ENCODE measurements around the gene SLC49A3. TPM values are rescaled to one million over a fixed set of nuclear protein-coding genes. Genes with fewer than 3 reads are reported as not detected.

The SLC49A3 gene
- total and polyA plus RNA-seq, 2 of the 8 experiments (the other 6 are each of a cell fraction or from before 2014, with no cell fraction given) = 5.0 to 8.8 TPM

DNA sequence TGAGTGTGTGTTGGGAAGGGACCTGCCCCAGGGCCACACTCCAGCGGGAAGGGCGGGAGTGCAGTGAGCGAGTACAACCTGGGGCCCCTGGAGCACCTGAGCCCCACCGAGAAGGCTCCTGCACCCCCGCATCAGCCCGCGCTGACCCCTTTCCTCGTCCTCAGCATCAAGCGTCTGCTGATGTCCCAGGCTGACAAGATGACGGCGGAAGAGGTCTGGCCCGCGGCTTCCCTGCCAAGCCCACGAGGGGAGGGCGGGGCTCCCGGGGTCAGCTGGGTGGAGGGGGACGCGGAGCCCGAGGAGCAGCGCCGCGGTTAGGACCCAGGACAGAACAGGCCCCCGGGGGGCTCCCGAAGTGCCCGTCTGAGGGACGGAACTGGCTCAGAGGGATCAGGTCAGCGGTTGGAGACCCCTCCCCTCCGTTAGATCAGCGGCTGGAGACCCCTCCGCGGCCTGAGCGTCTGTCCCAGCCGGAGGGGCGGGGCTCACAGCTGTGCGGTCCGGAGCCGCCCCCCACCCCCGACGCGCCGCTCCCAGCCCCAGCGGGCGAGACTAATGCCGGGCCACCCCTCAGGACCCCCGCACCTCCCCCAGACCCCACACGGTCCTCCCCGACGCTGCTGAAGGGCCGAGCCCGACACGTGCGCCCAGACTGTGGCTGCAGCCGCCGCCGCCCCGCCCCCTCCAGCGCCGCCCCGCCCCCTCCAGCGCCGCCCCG, 7.9 kb downstream of the SLC49A3 start:
- Histone ChIP-seq H4K20me1 (replicated peaks in 1 of 2; ENCODE audit: control insufficient read depth in 1 of 2, insufficient read depth in 2 of 2, low read length in 2 of 2) (peaks cover 0 to 14% of the 10 kb centered on the region in 2 experiments), H4K91ac (replicated peaks; ENCODE audit: insufficient read length, low read length) (no peak overlapping the region), H3K18ac (ENCODE audit: extremely low read depth, low read length) (no peak overlapping the region; the same call in 1 of the 2 replicates), H3K4me2 (ENCODE audit: insufficient read depth in 1 of 2, low read depth in 2 of 2, low read length in 2 of 2) (peak overlapping the region; percentile 58 to 62), H3K23ac (ENCODE audit: insufficient read length) (no peak overlapping the region), H2AK5ac (ENCODE audit: low read depth, low read length) (no peak overlapping the region), H3K9me3 (ENCODE audit: insufficient read depth in 2 of 2, low read depth in 1 of 2, low read length in 1 of 2) (no peaks in the 10 kb centered on the region), H3K14ac (ENCODE audit: insufficient read length) (no peak overlapping the region), H3K23me2 (ENCODE audit: low read depth, low read length) (no peaks in the 10 kb centered on the region), H3K79me2 (ENCODE audit: control insufficient read depth in 1 of 2, insufficient read depth in 2 of 2, low read length in 2 of 2) (no peaks in the 10 kb centered on the region), H3K56ac (replicated peaks; ENCODE audit: insufficient read length, low read depth, low read length) (no peak overlapping the region), H3K27me3 (replicated peaks in 1 of 4; ENCODE audit: control insufficient read depth in 3 of 4, extremely low read depth in 1 of 4, insufficient read depth in 3 of 4, low read length in 3 of 4) (no peaks in the 10 kb centered on the region; a peak in 2 of 7 replicates), H3K36me3 (ENCODE audit: control insufficient read depth in 2 of 4, insufficient read depth in 4 of 4, low read length in 3 of 4) (no peaks in the 10 kb centered on the region), H3K4ac (replicated peaks; ENCODE audit: insufficient read length, low read depth, low read length) (no peak overlapping the region), H3K27ac (ENCODE audit: low read depth, low read length) (no peak overlapping the region), H3K4me3 (ENCODE audit: extremely low read depth in 1 of 4, insufficient read depth in 2 of 4, low read depth in 3 of 4, low read length in 4 of 4) (peak overlapping the region; percentile 18 to 74 (median 54)), H3K4me1 (replicated peaks in 1 of 4; ENCODE audit: control insufficient read depth in 3 of 4, insufficient read depth in 4 of 4, low read length in 3 of 4) (peaks cover 0 to 19% (median 5%) of the 10 kb centered on the region in 4 experiments; a peak in 5 of 7 replicates), H4K5ac (ENCODE audit: insufficient read length, low read depth, low read length) (no peak overlapping the region), H2BK120ac (replicated peaks; ENCODE audit: low read depth, low read length) (no peak overlapping the region), H3K9ac (replicated peaks in 1 of 4; ENCODE audit: extremely low read depth in 1 of 4, low read depth in 3 of 4, low read length in 3 of 4) (no peak overlapping the region), H3K79me1 (ENCODE audit: low read depth, low read length) (no peaks in the 10 kb centered on the region), H2BK15ac (ENCODE audit: low read length) (no peak overlapping the region), H2BK5ac (ENCODE audit: low read depth, low read length) (no peak overlapping the region), H2BK20ac (ENCODE audit: low read length) (no peak overlapping the region), H4K8ac (ENCODE audit: extremely low read depth, insufficient read depth, low read length) (peak overlapping the region; percentile 71), H2BK12ac (ENCODE audit: low read depth, low read length) (no peak overlapping the region), H2AFZ (ENCODE audit: low read length) (no peak overlapping the region)
- FAIRE-seq = no peak
- DNase-seq (ENCODE audit: low read depth in 1 of 2, low spot score in 2 of 2) = peak in 1 of 2 experiments; percentile 75
- CTCF ChIA-PET (ENCODE audit: partially characterized antibody) = interaction anchor here (0.7 to 1.4 kb wide), 4 partner anchors 20 to 78 kb away, joined by 3 to 4 read pairs (median 4); no protein-coding TSS in a partner anchor
- POLR2A ChIA-PET (ENCODE audit: partially characterized antibody) = interaction anchor here (0.6 to 6.3 kb wide), 10 partner anchors 8 to 1123 kb away, joined by 3 to 34 read pairs (median 3); partner anchors contain the start of genes ATP5ME, MYL5, PCGF3 and PDE6B
- WGBS, 2 experiments (ENCODE audit: extremely low coverage in 1 of 2, insufficient coverage in 1 of 2, insufficient read length in 1 of 2, insufficient replicate concordance in 2 of 2, low coverage in 1 of 2, low lambda C conversion rate in 2 of 2, missing lambda C conversion rate in 1 of 2) = 8% methylated on average over 31 of the region's 62 CpGs; no CpG with 5 or more reads in 1 of the 2 experiments
- no peak for TF ChIP-seq YY1 (IDR thresholded peaks at IDR 0.05; ENCODE audit: low read depth, low read length)

Measured in H1 (cell line).